ENCODE measurements around the gene ZIC1.

DNA sequence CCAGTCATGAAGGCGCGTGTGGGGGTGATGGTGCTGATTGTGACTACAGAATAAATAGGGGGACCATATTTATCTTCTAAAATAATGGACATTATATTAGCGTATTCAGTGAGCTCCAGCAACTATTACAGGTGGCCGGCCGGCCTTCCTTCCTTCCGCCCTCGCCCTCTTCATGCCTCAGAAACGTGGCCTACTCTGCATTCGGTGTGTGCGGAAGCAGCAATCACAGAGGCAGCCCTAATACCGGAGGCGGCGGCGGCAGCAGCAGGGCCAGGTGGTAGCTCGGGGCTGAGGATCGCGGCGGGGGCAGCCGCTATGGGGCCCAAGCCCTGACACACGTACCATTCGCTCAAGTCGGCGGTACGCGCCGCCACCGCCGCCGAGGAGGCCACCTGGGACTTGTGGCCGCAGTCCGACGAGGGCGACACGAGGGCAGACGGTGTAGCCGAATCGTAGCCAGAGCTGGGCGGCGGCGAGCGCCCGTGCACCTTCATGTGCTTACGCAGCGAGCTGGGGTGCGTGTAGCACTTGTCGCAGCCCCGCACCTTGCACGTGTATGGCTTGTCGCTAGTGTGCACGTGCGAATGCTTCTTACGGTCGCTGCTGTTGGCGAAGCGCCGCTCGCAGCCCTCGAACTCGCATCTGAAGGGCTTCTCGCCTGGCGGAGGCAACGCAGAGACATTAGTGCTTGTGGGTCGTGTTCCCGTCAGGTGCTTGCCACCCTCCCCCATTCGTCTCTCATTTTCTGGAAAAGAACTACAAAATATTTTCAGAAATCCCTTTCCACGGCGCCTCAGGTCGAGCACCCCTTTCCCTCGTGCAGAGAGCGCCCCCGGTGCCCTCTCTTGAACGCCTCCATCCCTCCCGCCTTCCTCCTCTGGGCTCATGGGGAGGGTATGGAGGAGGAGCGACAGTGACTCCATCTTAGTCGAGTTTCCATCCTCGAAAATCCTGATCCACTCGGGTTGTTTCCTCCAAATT, 18.3 kb upstream of the ZIC1 start:
- TF ChIP-seq CTCF (IDR thresholded peaks at IDR 0.05) = no peak
- no peak for TF ChIP-seq EP300 (IDR thresholded peaks at IDR 0.05)
